ENCODE results near the gene NOX5.
A peak's percentile ranks its signal among the peaks of the same experiment; 100 is the strongest.

NOX5 gene

DNA sequence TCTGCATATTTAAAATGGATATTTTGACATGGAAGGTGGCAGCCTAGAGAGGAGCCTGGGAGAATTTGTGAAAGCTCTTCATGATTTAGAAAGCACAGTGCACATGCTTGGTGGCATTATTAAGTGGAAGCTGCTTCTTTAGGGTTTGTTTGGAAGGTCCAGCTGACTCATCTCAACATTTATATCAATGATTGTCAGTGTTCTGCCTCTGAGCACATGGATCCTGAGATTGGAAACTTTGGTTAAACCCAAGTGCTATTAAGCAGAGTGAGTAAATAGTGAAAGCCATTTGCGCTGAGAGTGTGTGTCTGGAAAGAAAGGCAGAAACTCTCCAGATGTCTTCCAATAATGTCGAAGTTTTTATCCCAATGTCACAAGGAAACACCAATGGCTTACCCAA, 7.4 kb downstream of the NOX5 start:
- DNase-seq: no peak

DNA sequence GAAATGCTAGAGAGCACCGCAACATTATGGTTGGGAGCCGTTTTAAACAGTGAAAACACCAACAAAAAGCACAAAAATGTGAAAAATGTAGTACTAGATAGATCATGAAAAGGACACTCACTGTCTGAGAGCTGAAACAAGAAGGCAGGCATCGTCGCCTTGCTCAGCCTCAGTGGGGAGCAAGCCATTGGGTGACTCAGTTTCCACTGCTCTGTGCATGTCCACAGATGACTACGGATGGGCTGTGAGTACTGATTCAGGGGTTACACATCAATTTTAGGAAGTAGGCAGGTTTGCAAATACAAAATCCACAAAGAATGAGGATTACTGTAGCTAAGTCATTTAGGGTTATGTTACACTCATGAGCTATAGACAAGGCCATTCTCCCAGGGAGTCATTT, 10.8 kb downstream of the NOX5 start:
- no peak for DNase-seq

DNA sequence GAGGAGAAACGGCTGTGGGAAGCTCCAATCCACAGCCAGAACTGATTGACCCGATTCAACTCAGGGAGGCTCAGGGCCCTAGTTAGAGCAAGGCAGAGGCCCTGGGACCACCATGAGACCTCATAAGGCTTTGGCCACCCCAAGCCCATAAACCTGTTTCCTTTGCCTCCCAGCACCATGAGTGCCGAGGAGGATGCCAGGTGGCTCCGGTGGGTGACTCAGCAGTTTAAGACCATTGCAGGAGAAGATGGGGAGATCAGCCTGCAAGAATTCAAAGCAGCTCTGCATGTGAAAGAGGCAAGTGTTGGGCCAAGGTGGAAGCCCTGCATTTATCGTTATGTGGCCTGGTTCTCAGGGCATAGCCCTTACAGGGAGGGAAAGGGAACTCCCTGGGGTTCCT, 11.9 kb downstream of the NOX5 start:
- no peak for DNase-seq

DNA sequence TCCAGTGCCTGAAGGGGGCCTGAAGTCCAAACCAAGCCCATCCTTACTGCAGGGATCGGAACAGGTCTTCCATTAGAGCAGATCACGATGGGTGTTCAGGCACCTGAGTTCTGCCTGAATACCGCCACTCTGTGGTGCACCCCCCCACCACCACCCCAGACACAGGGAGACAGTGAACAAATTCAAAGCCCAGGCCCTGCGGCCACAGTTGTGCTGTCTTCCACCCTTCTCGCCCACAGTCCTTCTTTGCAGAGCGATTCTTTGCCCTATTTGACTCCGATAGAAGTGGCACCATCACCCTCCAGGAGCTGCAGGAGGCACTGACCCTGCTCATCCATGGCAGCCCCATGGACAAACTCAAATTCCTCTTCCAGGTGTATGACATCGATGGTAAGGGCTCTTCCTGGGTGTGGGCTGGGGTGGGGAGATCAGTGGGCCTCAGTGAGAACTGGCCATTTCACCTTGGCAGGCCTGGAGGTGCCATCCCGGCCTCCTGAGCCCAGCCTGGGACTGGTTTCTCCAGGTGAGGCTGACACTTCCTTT, 13.6 kb downstream of the NOX5 start:
- no peak for DNase-seq

DNA sequence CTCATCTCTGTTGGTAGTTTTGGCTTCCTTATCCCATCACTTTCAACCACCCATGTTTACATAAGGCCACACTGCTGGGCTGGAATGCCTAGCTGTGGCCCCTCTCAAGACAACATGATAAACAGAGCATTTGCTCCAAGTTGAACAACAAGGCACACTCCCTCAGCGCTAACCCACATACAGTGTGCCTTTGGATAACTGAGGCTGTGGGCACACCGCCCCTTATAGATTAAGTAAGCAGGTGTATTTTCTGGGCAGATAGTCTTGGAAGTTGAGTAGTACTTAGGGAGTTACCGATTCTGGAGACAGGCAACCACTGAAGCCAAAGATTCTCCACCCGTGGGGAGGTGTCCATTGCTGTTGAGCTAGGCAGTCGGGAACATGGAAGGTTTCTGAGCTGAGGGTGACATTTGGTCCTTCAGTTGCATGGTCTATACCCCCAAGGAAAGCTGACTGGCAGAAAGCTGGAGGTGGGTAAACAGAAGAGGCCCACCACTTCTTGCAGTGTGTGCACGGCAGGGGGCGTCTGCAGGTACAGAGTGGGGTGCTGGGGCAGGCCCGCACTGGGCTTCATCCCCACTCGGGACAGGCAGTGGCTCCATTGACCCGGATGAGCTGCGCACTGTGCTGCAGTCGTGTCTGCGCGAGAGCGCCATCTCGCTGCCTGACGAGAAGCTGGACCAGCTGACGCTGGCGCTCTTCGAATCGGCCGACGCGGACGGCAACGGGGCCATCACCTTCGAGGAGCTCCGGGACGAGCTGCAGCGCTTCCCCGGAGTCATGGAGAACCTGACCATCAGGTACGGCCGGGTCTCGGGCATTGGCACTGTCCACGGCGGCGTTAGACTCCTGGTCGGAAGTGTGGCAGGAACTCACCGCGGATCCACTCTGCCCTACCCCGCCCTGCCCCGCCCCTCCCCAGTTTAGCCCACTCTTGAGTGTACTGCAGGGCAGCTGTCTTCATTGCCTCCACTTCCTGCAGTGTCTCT, 16.8 kb downstream of the NOX5 start:
- DNase-seq: no peak

DNA sequence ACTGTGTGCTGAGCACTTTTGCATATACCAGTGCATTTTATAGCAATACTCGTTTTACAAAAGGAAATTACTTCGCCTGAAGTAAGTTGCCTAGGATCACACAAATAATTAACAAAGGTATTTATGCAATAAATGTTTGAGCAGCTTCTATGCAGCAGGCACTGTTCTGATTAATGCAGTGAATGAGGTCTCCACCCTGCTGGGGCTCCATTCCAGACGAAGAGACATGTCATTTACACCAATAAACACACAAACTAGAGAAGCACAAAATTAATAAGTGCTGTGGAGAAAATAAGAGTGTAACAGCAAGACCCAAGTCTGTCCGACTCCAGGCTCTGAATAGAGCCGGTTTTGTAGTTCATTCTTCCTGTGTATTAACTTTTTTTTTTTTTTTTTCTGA, 17.5 kb downstream of the NOX5 start:
- DNase-seq: no peak

DNA sequence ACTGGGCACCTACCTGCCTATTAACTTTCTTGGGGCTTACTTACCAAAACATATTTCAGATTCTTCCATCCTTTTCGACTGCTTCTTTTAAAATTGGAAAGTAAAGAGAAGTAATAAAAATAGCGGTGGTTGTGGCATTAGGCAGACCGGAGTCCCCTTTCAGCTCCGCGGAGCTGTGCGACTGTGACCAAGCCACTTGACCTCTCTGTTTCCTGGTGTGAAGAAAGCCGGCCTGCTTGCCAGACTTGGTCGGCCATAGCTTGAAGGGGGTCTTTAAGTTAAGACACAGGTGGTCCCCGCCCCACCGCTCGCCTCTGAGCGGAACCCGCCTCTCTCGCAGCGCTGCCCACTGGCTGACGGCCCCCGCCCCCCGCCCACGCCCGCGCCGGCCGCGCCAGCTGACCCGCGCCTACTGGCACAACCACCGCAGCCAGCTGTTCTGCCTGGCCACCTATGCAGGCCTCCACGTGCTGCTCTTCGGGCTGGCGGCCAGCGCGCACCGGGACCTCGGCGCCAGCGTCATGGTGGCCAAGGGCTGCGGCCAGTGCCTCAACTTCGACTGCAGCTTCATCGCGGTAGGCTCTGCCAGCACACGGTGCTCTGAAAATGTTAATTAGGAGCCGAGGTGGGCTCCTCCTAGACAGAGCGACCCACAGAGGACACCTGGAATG, 18.3 kb downstream of the NOX5 start:
- no peak for DNase-seq

DNA sequence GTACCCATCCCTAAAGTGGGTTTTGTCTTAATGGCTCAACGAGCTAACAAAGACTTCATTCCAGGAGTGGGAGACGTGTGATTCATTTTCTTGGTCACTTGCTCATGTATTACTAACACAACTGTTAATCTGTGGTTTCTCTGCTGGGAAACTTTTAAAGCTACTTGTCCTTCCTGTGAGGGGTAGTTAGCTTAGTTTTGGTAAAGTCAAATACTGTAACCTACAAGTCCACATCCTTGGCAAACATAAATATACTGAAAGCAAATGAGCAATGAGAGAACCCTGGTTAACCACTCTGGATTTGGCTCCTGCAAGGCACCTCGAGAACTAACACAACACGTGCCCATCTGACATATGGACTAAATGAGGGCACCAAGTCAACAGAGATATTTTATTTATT, 19.9 kb downstream of the NOX5 start:
- DNase-seq: no peak

DNA sequence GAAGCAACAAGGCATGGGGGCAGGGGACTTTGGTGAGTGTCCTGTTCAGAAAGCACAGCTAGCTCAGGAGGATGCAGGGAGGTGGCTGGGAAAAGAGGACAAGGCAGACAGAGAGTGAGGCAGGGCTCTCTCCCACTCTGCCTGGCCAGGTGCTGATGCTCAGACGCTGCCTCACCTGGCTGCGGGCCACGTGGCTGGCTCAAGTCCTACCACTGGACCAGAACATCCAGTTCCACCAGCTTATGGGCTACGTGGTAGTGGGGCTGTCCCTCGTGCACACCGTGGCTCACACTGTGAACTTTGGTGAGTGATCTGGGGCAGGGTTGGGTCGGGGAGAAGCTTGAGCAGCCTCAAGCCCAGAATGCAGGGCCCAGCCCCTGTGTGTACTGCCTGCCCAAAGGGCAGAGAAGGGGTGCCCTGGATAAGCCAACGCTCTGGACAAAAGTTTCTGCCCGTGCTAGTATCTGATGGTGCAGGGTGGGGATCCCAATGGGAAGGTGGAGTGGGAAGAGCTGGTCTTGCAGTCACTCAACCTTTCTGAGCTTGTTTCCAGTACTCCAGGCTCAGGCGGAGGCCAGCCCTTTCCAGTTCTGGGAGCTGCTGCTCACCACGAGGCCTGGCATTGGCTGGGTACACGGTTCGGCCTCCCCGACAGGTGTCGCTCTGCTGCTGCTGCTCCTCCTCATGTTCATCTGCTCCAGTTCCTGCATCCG, 20.9 kb downstream of the NOX5 start:
- DNase-seq: no peak

DNA sequence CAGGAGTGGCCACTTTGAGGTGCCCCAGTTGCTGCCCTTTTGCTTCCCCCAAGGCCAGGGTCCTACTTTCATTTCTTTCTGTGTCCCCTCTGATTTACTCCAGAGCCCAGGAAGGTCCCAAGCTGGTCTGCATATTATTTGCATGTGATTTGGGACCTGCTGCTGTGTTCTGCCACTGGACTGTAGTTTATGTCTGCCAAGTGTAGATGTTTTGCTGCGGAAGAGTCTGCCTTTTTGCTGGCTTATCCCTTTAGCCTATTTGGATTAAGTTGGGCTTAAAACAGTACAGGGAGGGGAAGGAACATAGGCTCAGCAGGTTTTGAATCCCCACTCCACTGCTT, 21.4 kb downstream of the NOX5 start:
- no peak for DNase-seq

DNA sequence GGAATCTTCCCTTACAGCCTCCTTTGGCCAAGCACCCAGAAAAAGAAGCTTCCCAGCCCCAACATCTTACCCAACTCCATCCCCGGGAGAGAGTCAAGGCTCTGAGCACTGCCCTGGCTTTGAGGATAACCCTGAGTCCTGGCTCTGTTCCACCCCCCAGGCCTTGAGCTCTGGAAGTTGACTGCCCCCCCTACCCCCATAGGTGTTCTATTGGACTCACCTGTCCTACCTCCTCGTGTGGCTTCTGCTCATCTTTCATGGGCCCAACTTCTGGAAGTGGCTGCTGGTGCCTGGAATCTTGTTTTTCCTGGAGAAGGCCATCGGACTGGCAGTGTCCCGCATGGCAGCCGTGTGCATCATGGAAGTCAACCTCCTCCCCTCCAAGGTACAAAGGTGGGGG, 22.3 kb downstream of the NOX5 start:
- DNase-seq: no peak

DNA sequence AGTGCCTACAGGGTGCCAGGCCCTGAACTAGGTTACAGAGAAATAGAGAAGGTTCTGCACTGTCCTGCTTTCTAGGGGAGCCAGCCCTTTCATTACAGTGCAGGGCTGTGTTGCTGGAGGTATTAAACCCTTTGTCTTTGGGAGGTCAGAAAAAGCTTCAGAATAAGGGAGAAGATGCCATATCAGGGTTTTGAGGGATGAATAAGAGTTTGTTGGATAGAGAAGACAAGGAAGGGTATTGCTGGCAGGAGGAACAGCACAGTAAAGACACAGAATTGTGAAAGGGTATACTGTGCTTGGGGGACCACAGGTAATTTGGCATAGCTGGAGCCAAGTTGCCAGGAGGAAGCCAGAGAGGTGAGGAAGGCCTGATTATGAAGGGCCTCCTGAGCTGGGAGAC, 23.0 kb downstream of the NOX5 start:
- no peak for DNase-seq

DNA sequence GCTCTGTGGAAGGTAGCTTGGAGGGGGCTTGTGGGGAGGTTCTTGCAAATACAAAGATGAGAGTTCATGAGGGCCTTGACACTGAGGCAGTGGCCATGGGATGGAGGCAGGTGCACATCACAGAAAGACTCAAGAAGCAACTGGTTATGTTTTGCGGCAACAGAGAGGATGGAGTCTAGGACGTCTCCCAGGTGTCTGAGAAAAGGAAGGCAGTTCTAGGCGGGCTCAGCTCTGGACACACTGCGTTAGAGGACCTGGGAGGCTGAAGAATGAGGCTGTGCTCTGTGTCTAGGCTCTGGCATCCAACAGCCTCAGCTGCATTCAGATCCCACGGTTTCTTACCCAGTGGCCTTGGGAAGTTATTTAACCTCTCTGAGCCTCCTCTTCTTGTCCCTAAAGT, 23.5 kb downstream of the NOX5 start:
- no peak for DNase-seq

DNA sequence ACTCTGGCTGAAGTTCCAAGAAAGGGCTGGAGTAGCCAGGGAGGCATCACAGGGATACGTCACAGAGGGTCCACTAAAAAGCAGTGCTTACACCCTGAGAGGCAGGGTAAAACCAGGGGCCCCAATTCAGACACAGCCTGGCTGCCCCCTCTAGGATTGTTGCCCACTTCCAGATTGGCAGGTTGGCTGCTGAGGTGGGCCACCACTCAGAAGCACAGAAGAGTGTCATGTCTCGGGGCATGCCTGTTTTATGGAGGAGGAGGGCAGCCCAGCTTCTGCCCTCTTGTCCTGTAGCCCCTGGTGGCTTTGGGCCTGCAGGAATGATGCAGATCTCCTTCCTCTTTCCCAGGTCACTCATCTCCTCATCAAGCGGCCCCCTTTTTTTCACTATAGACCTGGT, 24.0 kb downstream of the NOX5 start:
- no peak for DNase-seq

DNA sequence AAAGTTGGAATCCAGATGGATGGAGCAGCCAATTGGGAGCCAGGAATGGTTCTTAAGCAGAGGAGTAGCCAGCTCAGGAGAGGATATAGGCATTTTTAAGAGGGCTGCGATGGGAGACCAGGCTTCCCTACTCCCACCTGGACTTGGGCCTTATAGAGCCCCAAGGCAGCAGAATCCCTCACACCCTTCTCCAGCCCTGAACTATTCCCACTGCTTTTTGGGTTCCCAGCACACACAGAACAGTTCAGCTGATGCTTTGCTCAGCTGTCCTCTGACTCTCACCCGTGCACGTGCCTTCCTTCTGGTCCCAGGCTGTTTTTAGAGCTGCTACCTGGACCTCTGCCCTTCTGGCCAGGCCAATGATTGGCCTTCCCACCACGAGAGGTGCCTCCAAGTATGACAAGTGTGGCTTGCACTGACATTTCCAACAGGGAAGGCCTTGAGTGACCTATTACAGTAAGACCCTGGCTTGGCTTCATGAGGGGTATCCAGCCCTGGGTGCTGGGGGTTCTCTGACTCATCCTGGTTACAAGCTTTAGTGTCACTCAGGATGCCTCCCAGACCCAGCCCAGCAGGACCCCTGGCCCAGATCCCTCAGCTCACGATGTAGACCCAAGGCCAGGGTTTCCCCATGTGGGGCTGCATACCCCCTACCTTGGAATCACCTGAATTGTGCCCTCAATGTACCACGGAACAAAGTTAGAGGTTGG, 25.2 kb downstream of the NOX5 start:
- no peak for DNase-seq

DNA sequence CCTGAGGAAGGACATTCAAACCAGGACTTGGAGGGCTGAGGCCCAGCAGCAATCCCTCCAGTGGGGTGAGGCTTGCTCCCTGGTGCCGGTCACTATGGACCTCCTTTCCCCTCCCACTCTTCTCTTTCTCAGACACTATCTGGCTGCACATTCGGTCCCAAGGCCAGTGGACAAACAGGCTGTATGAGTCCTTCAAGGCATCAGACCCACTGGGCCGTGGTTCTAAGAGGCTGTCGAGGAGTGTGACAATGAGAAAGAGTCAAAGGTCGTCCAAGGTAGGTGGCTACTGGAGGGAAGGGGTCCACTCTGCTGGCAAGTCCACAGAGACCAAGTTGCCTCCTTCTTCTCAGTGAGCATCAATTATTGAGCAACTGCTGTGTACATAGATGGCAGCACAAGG, 28.0 kb downstream of the NOX5 start:
- no peak for DNase-seq

DNA sequence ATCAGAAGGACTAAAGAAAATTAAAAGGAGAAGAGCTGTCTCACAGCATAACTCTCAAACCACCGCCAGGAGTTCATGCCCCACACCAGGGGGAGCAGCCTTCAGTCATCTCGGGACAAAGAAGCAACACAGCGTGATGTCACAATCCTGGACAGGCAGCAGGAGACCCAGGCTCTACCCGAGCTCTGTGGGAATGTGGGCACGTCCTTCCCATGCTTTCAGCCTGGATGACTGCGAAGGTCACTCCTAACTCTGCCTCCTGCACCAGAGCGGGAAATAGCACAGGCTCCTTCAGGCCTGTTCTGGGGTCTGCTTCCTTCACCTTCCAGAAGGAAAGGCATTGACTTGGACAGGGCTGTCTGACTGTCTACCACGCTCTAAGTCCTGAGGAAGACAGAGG, 31.3 kb downstream of the NOX5 start:
- no peak for DNase-seq

DNA sequence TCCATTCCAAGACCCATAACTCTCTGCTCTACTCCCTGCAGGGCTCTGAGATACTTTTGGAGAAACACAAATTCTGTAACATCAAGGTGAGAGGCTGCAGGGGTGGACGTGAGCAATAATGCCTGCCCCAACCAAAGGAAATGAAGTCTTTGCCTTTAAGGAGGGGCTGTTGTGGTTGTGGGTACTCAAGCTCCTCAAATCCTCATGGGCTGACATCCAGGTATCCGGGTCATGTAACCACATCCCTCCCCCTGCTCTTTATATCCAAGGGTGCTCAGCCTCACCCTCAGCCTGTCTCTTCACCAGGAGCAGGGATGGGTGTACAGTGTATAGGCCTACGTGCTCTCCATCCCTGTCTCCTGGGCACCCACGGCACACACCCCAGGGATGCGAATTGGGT, 32.3 kb downstream of the NOX5 start:
- DNase-seq: no peak

DNA sequence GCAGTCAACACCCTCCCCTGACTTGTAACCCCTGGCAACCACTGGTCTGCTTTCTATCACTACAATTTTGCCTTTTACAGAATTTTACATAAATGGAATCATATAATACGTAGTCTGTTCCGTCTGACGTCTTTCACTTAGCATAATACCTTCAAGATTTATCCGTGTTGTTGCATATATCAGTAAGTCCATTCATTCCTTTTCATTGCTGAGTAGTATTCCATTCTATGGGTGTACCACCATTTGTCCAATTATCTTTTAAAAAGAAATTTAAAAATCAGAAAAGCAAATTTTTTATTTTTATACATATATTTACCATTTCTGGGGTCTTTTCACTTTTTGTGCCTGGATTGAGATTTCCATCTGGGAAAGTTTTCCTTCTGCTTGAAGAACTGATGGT, 35.5 kb downstream of the NOX5 start:
- DNase-seq: no peak

DNA sequence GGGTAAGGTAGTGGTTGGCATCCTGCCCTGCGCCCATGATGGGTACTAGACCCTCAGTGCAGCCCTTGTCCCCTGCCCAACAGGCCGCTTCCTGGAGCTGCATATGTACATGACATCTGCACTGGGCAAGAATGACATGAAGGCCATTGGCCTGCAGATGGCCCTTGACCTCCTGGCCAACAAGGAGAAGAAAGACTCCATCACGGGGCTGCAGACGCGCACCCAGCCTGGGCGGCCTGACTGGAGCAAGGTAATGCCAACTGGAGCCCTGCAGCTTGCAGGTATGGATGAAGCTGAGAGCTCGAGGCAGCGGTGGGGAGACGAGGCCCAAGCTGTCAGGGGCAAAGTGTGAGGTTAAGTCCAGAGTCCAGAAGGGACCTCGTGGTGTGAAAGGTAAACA, 40.8 kb downstream of the NOX5 start:
- DNase-seq: no peak

DNA sequence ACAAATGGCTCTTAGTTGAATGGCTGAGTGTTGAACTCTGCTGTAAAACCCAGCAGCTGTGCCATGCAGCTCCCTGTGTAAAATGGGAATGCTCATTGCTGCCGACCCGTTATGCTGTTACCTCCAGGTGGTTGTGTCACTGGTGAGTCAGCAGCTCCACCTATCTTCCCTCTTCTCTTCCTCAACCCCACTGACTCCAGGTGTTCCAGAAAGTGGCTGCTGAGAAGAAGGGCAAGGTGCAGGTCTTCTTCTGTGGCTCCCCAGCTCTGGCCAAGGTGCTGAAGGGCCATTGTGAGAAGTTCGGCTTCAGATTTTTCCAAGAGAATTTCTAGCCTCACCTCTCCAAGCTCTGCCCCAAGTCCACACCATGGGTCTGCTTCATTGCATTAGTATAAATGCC, 41.9 kb downstream of the NOX5 start:
- DNase-seq: no peak

DNA sequence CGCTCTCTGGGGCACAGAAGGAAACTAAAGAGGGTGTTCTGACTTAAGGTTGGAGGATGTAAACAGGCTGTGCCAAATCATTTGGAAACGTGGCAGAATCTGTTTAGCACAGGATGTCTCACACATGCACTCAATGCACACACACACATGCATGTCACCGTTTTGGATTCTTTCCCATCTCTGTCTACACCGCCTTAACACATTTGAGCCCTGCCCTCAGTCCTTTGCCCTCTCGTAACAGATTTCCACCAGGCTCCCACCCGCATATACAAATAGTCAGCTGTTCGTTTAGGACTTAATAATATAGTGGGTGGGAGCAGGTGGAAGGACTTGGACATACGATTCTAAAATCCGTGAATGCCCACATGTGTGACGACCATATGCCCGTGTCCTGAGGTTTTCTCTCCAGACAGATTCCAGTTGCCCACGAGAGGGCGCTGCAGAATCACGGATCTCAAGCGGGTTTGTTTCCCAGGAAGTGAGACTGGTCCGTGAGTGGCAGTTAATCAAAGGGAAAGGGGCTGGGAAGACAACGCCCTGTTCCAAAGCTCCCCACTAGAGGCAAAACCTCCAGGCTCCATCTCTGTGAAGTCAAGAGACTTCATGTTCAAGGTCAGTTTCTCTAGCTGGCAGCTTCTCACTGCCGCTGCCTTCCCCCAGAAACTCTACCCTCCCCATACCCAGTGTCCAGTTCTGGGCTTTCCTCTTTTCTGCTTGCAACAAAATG, 44.5 kb downstream of the NOX5 start:
- DNase-seq: peak; percentile 62

Measured in effector CD8-positive, alpha-beta T cell (primary cell).